Neural progenitor cell (in vitro differentiated cells): Measurements from ENCODE around the gene CNTNAP2. TPM values are rescaled to one million over a fixed set of nuclear protein-coding genes. Genes with fewer than 3 reads are reported as not detected.

ENCODE experiments used
- DNase-seq: peaks from one replicate; pipeline ENCODE4 v3.0.0-alpha.2; 2016; ENCODE audit warnings: low spot score
- H2AFZ ChIP-seq: fragments of 200-600 bp; sonication (generic); replicated peaks from 2 replicates; pipeline ENCODE4 v1.6.1; 2016; ENCODE audit warnings: antibody characterized with exemption
- H3F3A ChIP-seq: fragments of 200-600 bp; sonication (generic); 2 replicates; pipeline ENCODE4 v1.6.1; 2016; ENCODE audit warnings: antibody characterized with exemption, low read depth
- H3K27ac ChIP-seq: fragments of 200-600 bp; sonication (generic); 2 replicates; pipeline ENCODE4 v1.5.1; 2016; ENCODE audit warnings: mild to moderate bottlenecking
- H3K27me3 ChIP-seq: fragments of 200-600 bp; sonication (generic); 2 replicates; pipeline ENCODE4 v1.6.1; 2016; ENCODE audit warnings: mild to moderate bottlenecking, moderate library complexity
- H3K36me3 ChIP-seq: fragments of 200-600 bp; sonication (generic); 2 replicates; pipeline ENCODE4 v1.5.1; 2016
- H3K4me1 ChIP-seq: fragments of 200-600 bp; sonication (generic); 2 replicates; pipeline ENCODE4 v1.6.1; 2016; ENCODE audit warnings: mixed run types
- H3K4me2 ChIP-seq: fragments of 200-600 bp; sonication (generic); 2 replicates; pipeline ENCODE4 v1.6.1; 2016
- H3K4me3 ChIP-seq: fragments of 200-600 bp; sonication (generic); 2 replicates; pipeline ENCODE4 v1.5.1; 2016
- H3K79me2 ChIP-seq: fragments of 200-600 bp; sonication (generic); 2 replicates; pipeline ENCODE4 v1.6.1; 2016; ENCODE audit warnings: low read depth
- H3K9ac ChIP-seq: fragments of 200-600 bp; sonication (generic); 2 replicates; pipeline ENCODE4 v1.6.1; 2016
- H3K9me3 ChIP-seq: fragments of 200-600 bp; sonication (generic); 2 replicates; pipeline ENCODE4 v1.5.1; 2016; ENCODE audit warnings: low read depth
- H4K20me1 ChIP-seq: fragments of 200-600 bp; sonication (generic); 2 replicates; pipeline ENCODE4 v1.6.1; 2016; ENCODE audit warnings: low read depth
- H3K27ac Mint-ChIP-seq: 3 replicates; pipeline ENCODE4 v1.8.0; 2021; ENCODE audit warnings: mixed read lengths
- H3K27me3 Mint-ChIP-seq: 2 replicates; pipeline ENCODE4 v1.8.0; 2022; ENCODE audit warnings: low read depth, mild to moderate bottlenecking, inconsistent platforms, moderate library complexity, mixed read lengths; ENCODE audit not compliant: insufficient read depth
- H3K36me3 Mint-ChIP-seq: 3 replicates; pipeline ENCODE4 v1.8.0; 2021; ENCODE audit warnings: mixed read lengths
- H3K4me1 Mint-ChIP-seq: 3 replicates; pipeline ENCODE4 v1.8.0; 2021; ENCODE audit warnings: mixed read lengths
- H3K4me3 Mint-ChIP-seq: 3 replicates; pipeline ENCODE4 v1.8.0; 2021; ENCODE audit warnings: mild to moderate bottlenecking, moderate library complexity, mixed read lengths
- H3K9me3 Mint-ChIP-seq: 3 replicates; pipeline ENCODE4 v1.8.0; 2020; ENCODE audit warnings: mixed read lengths
- CTCF ChIP-seq: fragments of 200-600 bp; sonication (generic); IDR thresholded peaks from 2 replicates; pipeline ENCODE4 v1.5.1; 2017; ENCODE audit warnings: antibody characterized with exemption, mild to moderate bottlenecking
- EZH2 ChIP-seq: fragments of 200-600 bp; sonication (generic); IDR thresholded peaks from 2 replicates; pipeline ENCODE4 v1.6.1; 2017; ENCODE audit warnings: antibody characterized with exemption, mild to moderate bottlenecking, moderate library complexity
- EZH2phosphoT487 ChIP-seq: fragments of 200-600 bp; sonication (generic); IDR thresholded peaks from 2 replicates; pipeline ENCODE4 v1.6.1; 2017; ENCODE audit warnings: antibody characterized with exemption
- total RNA-seq: library from RNA; depleted of rRNA; stranded (reverse); fragments of >200 nt; gene quantifications from 2 replicates; pipeline ENCODE4 v1.2.3, GENCODE V29; 2015; ENCODE audit warnings: low replicate concordance

Gene CNTNAP2
- total RNA-seq, 1 donor from 2014 or later = 126 TPM

- Mint-ChIP-seq H3K4me1 (peaks cover 12% of the 10 kb centered on the region), H3K27me3 (peaks cover 14% of the 10 kb centered on the region), H3K9me3 (peaks cover 3% of the 10 kb centered on the region), H3K27ac (no peak overlapping the region), H3K4me3 (no peak overlapping the region), H3K36me3 (no peaks in the 10 kb centered on the region)
- TF ChIP-seq EZH2phosphoT487 = no peak
- no peak for TF ChIP-seq CTCF
- TF ChIP-seq EZH2 = no peak
- Histone ChIP-seq H2AFZ (no peak overlapping the region), H3K79me2 (no peaks in the 10 kb centered on the region), H3K27ac (no peak overlapping the region), H4K20me1 (peaks cover 21% of the 10 kb centered on the region), H3K27me3 (peaks cover 49% of the 10 kb centered on the region), H3K36me3 (no peaks in the 10 kb centered on the region), H3K4me3 (no peak overlapping the region), H3K9me3 (no peaks in the 10 kb centered on the region), H3K4me1 (no peaks in the 10 kb centered on the region), H3K9ac (no peak overlapping the region), H3F3A (peaks cover 26% of the 10 kb centered on the region), H3K4me2 (no peak overlapping the region)
- DNase-seq = no peak
Observed at GRCh38 chr7:146119002-146119401, 2.4 kb downstream of the CNTNAP2 start.

- Histone ChIP-seq H3K4me1 (no peaks in the 10 kb centered on the region), H3F3A (no peaks in the 10 kb centered on the region), H3K9ac (no peak overlapping the region), H2AFZ (no peak overlapping the region), H3K27ac (no peak overlapping the region), H3K36me3 (no peaks in the 10 kb centered on the region), H3K79me2 (no peaks in the 10 kb centered on the region), H3K27me3 (peaks cover 15% of the 10 kb centered on the region), H3K9me3 (no peaks in the 10 kb centered on the region), H4K20me1 (no peaks in the 10 kb centered on the region), H3K4me2 (no peak overlapping the region), H3K4me3 (no peak overlapping the region)
- no peak overlapping the region for H3K4me3 Mint-ChIP-seq
- no peak overlapping the region for H3K27ac Mint-ChIP-seq
- no peak for DNase-seq
- H3K9me3 Mint-ChIP-seq = no peaks in the 10 kb centered on the region
- H3K27me3 Mint-ChIP-seq = no peaks in the 10 kb centered on the region
- H3K4me1 Mint-ChIP-seq = no peaks in the 10 kb centered on the region
- TF ChIP-seq EZH2 (no peak), CTCF (no peak), EZH2phosphoT487 (no peak)
- H3K36me3 Mint-ChIP-seq = no peaks in the 10 kb centered on the region
Observed at GRCh38 chr7:146123715-146124114, 7.1 kb downstream of the CNTNAP2 start.

GRCh38 chr7:146126767-146127509 is 10.3 kb downstream of the CNTNAP2 start:
- no peaks in the 10 kb centered on the region for H3F3A ChIP-seq
- H3K27me3 ChIP-seq = no peaks in the 10 kb centered on the region
- H3K4me1 ChIP-seq = no peaks in the 10 kb centered on the region
- H3K79me2 ChIP-seq = no peaks in the 10 kb centered on the region
- H3K4me3 ChIP-seq = no peak overlapping the region
- Mint-ChIP-seq H3K27ac (no peak overlapping the region), H3K4me3 (no peak overlapping the region), H3K4me1 (no peaks in the 10 kb centered on the region), H3K36me3 (no peaks in the 10 kb centered on the region), H3K27me3 (no peaks in the 10 kb centered on the region), H3K9me3 (no peaks in the 10 kb centered on the region)
- no peak overlapping the region for H3K9ac ChIP-seq
- H3K36me3 ChIP-seq = no peaks in the 10 kb centered on the region
- TF ChIP-seq EZH2 (no peak), CTCF (peak; percentile 11), EZH2phosphoT487 (no peak)
- H3K27ac ChIP-seq = no peak overlapping the region
- DNase-seq = no peak
- H2AFZ ChIP-seq = no peak overlapping the region
- no peaks in the 10 kb centered on the region for H3K9me3 ChIP-seq
- H3K4me2 ChIP-seq = no peak overlapping the region
- no peaks in the 10 kb centered on the region for H4K20me1 ChIP-seq
